ENCODE data around the gene COL1A1.

- no peak for TF ChIP-seq POLR2AphosphoS5 (IDR thresholded peaks at IDR 0.05; ENCODE audit: low read depth)
- no peak for TF ChIP-seq CTCF (IDR thresholded peaks at IDR 0.05; ENCODE audit: insufficient read depth, low read length)
- TF ChIP-seq REST (IDR thresholded peaks at IDR 0.05; ENCODE audit: insufficient replicate concordance, low read depth) = no peak
These were observed 18.5 kb downstream of the COL1A1 start for GRCh38 chr17:50182783-50183420.

Data from HL-60 (cell line).